HG03159 (cell line): ENCODE data around the gene CNKSR3.

ENCODE experiments used
- ATAC-seq: cut with Tn5 transposase; IDR thresholded peaks from one replicate; pipeline ENCODE4 v1.9.1; 2021; ENCODE audit warnings: mild to moderate bottlenecking, moderate library complexity; ENCODE audit not compliant: unreplicated experiment

CNKSR3 gene

GRCh38 chr6:154390034-154390433 lies 120.5 kb downstream of the CNKSR3 start:
- no peak for ATAC-seq

- no peak for ATAC-seq
Measured at GRCh38 chr6:154388803-154389202, 121.7 kb downstream of the CNKSR3 start.

GRCh38 chr6:154386848-154387717 lies 123.4 kb downstream of the CNKSR3 start:
- no peak for ATAC-seq

- ATAC-seq = no peak
Measured at GRCh38 chr6:154384191-154384590, 126.3 kb downstream of the CNKSR3 start.

GRCh38 chr6:154383273-154383672 lies 127.2 kb downstream of the CNKSR3 start:
- no peak for ATAC-seq

- no peak for ATAC-seq
Measured at GRCh38 chr6:154382740-154383139, 127.7 kb downstream of the CNKSR3 start.

- ATAC-seq = no peak
Measured at GRCh38 chr6:154381548-154381947, 128.9 kb downstream of the CNKSR3 start.

GRCh38 chr6:154380741-154381140 lies 129.7 kb downstream of the CNKSR3 start:
- no peak for ATAC-seq

- ATAC-seq = no peak
Measured at GRCh38 chr6:154379585-154379984, 130.9 kb downstream of the CNKSR3 start.

GRCh38 chr6:154378518-154378917 lies 132.0 kb downstream of the CNKSR3 start:
- ATAC-seq = no peak

GRCh38 chr6:154377726-154378125 lies 132.8 kb downstream of the CNKSR3 start:
- no peak for ATAC-seq

GRCh38 chr6:154373971-154374370 lies 136.5 kb downstream of the CNKSR3 start:
- ATAC-seq = no peak

- ATAC-seq = no peak
Measured at GRCh38 chr6:154371281-154371680, 139.2 kb downstream of the CNKSR3 start.

- ATAC-seq = peak; percentile 80
Measured at GRCh38 chr6:154370545-154370944, 139.9 kb downstream of the CNKSR3 start.

GRCh38 chr6:154367839-154368695 lies 142.4 kb downstream of the CNKSR3 start:
- no peak for ATAC-seq

GRCh38 chr6:154367336-154367735 lies 143.1 kb downstream of the CNKSR3 start:
- ATAC-seq = no peak

GRCh38 chr6:154363821-154364220 lies 146.7 kb downstream of the CNKSR3 start:
- no peak for ATAC-seq

GRCh38 chr6:154361476-154361875 lies 149.0 kb downstream of the CNKSR3 start:
- ATAC-seq = no peak

GRCh38 chr6:154360476-154360875 lies 150.0 kb downstream of the CNKSR3 start:
- ATAC-seq = no peak

- ATAC-seq = no peak
Measured at GRCh38 chr6:154359679-154360078, 150.8 kb downstream of the CNKSR3 start.

- no peak for ATAC-seq
Measured at GRCh38 chr6:154359161-154359574, 151.3 kb downstream of the CNKSR3 start.

- no peak for ATAC-seq
Measured at GRCh38 chr6:154358019-154358545, 152.4 kb downstream of the CNKSR3 start.
